Kidney glomerular epithelial cell (primary cell): Measurements from ENCODE around the gene SLAMF1.
"Not testable (repeated sequence)": the region's sequence is repeated elsewhere in the genome, so short reads cannot be mapped to it uniquely, and the experiment has no call there.

Experiments
- DNase-seq: peaks from one replicate; lab custom pipeline; 2025; lab: John Stamatoyannopoulos, UW

SLAMF1 gene

GRCh38 chr1:160605205-160605604 lies 41.6 kb downstream of the SLAMF1 start:
- DNase-seq: no peak

- no peak for DNase-seq
Measured at GRCh38 chr1:160597705-160598104, 49.1 kb downstream of the SLAMF1 start.

- no peak for DNase-seq
Measured at GRCh38 chr1:160597051-160597450, 49.8 kb downstream of the SLAMF1 start.

- no peak for DNase-seq
Measured at GRCh38 chr1:160590488-160590887, 56.4 kb downstream of the SLAMF1 start.

- DNase-seq: no peak
Measured at GRCh38 chr1:160588468-160588867, 58.4 kb downstream of the SLAMF1 start.

- no peak for DNase-seq
Measured at GRCh38 chr1:160584784-160585183, 62.1 kb downstream of the SLAMF1 start.

- DNase-seq: not testable (repeated sequence)
Measured at GRCh38 chr1:160582976-160583375, 63.9 kb downstream of the SLAMF1 start.

GRCh38 chr1:160581961-160582360 lies 64.9 kb downstream of the SLAMF1 start:
- no peak for DNase-seq

- no peak for DNase-seq
Measured at GRCh38 chr1:160580221-160580812, 66.5 kb downstream of the SLAMF1 start.

- DNase-seq: no peak
Measured at GRCh38 chr1:160579216-160579701, 67.6 kb downstream of the SLAMF1 start, which contains the start of gene CD84. TSS of gene CD84 (minus strand) at chr1:160579496. CDS start at chr1:160579437, 59 bp downstream.

- no peak for DNase-seq
Measured at GRCh38 chr1:160578525-160579191, 68.2 kb downstream of the SLAMF1 start.

GRCh38 chr1:160578175-160578524 lies 68.7 kb downstream of the SLAMF1 start:
- no peak for DNase-seq

GRCh38 chr1:160577671-160578070 lies 69.2 kb downstream of the SLAMF1 start:
- DNase-seq: no peak

GRCh38 chr1:160576884-160577283 lies 70.0 kb downstream of the SLAMF1 start:
- no peak for DNase-seq

GRCh38 chr1:160576390-160576789 lies 70.5 kb downstream of the SLAMF1 start:
- DNase-seq: no peak

GRCh38 chr1:160575112-160575664 lies 71.7 kb downstream of the SLAMF1 start:
- DNase-seq: no peak

GRCh38 chr1:160570840-160571239 lies 76.0 kb downstream of the SLAMF1 start:
- DNase-seq: no peak

GRCh38 chr1:160569806-160570205 lies 77.0 kb downstream of the SLAMF1 start:
- no peak for DNase-seq

- DNase-seq: no peak
Measured at GRCh38 chr1:160567858-160568682, 78.8 kb downstream of the SLAMF1 start.

- DNase-seq: no peak
Measured at GRCh38 chr1:160567341-160567740, 79.5 kb downstream of the SLAMF1 start.

GRCh38 chr1:160565564-160565963 lies 81.3 kb downstream of the SLAMF1 start:
- DNase-seq: no peak

- DNase-seq: not testable (repeated sequence)
Measured at GRCh38 chr1:160563230-160563629, 83.6 kb downstream of the SLAMF1 start.
